DOHH2 (cell line): Measurements from ENCODE around the gene THOC7.

ENCODE experiments used
- H3F3A ChIP-seq: fragments of 200-600 bp; sonication (generic), shearing (Covaris generic); 2 replicates; pipeline ENCODE4 v1.6.0; 2016; ENCODE audit warnings: antibody characterized with exemption, mild to moderate bottlenecking; ENCODE audit not compliant: control insufficient read depth, insufficient read depth
- H3K27ac ChIP-seq: fragments of 200-600 bp; sonication (generic); 2 replicates; pipeline ENCODE4 v1.5.1; 2014; ENCODE audit warnings: low read depth, mild to moderate bottlenecking, low read length, moderate library complexity
- H3K27me3 ChIP-seq: fragments of 200-600 bp; sonication (generic); 2 replicates; pipeline ENCODE4 v1.6.1; 2014; ENCODE audit warnings: mild to moderate bottlenecking, low read length, mixed read lengths; ENCODE audit not compliant: control insufficient read depth
- H3K36me3 ChIP-seq: fragments of 200-600 bp; sonication (generic); 2 replicates; pipeline ENCODE4 v1.6.1; 2014; ENCODE audit warnings: mild to moderate bottlenecking, low read length, moderate library complexity, mixed read lengths; ENCODE audit not compliant: control insufficient read depth
- H3K4me1 ChIP-seq: fragments of 200-600 bp; sonication (generic); 2 replicates; pipeline ENCODE4 v1.6.1; 2014; ENCODE audit warnings: mild to moderate bottlenecking, low read length, mixed read lengths; ENCODE audit not compliant: control insufficient read depth
- H3K4me2 ChIP-seq: fragments of 200-600 bp; sonication (generic); 2 replicates; pipeline ENCODE4 v1.6.0; 2014; ENCODE audit warnings: mild to moderate bottlenecking, low read length, moderate library complexity
- H3K4me3 ChIP-seq: fragments of 200-600 bp; sonication (generic); 2 replicates; pipeline ENCODE4 v1.5.1; 2014; ENCODE audit warnings: mild to moderate bottlenecking, low read length, mixed read lengths
- H3K79me2 ChIP-seq: fragments of 200-600 bp; sonication (generic); 2 replicates; pipeline ENCODE4 v1.6.1; 2014; ENCODE audit warnings: mild to moderate bottlenecking, low read length, mixed read lengths; ENCODE audit not compliant: control insufficient read depth
- H3K9me2 ChIP-seq: fragments of 200-600 bp; sonication (generic); replicated peaks from 2 replicates; pipeline ENCODE4 v1.6.1; 2014; ENCODE audit warnings: mild to moderate bottlenecking, low read length, mixed read lengths; ENCODE audit not compliant: control insufficient read depth
- H3K9me3 ChIP-seq: fragments of 200-600 bp; sonication (generic); 2 replicates; pipeline ENCODE4 v1.6.1; 2014; ENCODE audit warnings: antibody characterized with exemption, low read length, mixed read lengths; ENCODE audit not compliant: control insufficient read depth, insufficient read depth
- H4K20me1 ChIP-seq: fragments of 200-600 bp; sonication (generic); 2 replicates; pipeline ENCODE4 v1.6.0; 2014; ENCODE audit warnings: low read depth, mild to moderate bottlenecking, antibody characterized with exemption, low read length, moderate library complexity; ENCODE audit not compliant: control insufficient read depth, insufficient read depth
- EZH2phosphoT487 ChIP-seq: fragments of 200-600 bp; sonication (generic); IDR thresholded peaks from 2 replicates; pipeline ENCODE4 v1.6.1; 2017; ENCODE audit warnings: borderline replicate concordance, mild to moderate bottlenecking, antibody characterized with exemption, low read length, moderate library complexity, mixed read lengths
- TF ChIP-seq, protein P1 (sequence below): fragments of 200-600 bp; sonication (generic); IDR thresholded peaks from one replicate; pipeline ENCODE4 v1.5.1; 2014; ENCODE audit warnings: antibody characterized with exemption, mild to moderate bottlenecking, low read depth, low read length; ENCODE audit not compliant: poor library complexity, severe bottlenecking

THOC7 gene

DNA sequence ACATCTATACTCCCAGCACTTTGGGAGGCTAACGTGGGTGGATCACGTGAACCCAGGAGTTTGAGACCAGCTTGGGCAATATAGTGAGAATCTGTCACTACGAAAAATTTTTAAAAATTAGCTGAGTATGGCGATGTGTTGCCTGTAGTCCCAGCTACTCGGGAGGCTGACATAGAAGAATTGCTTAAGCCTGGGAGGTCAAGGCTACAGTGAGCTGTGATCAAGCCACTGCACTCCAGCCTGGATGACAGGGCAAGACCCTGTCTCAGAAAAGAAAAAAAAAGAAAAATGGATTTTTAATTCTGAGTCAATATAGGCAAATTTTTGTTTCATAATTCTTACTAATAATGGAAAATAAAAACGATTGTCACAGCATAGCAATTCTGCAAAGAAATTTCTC is 31.2 kb downstream of the THOC7 start:
- Histone ChIP-seq H3K4me3 (no peak overlapping the region), H3K79me2 (no peaks in the 10 kb centered on the region), H4K20me1 (no peaks in the 10 kb centered on the region), H3K36me3 (peaks cover 61% of the 10 kb centered on the region), H3K4me2 (no peak overlapping the region), H3F3A (no peaks in the 10 kb centered on the region), H3K4me1 (0 out of 2 replicates have a peak, but pooled peaks cover 3% of the 10 kb centered on the region), H3K9me3 (no peaks in the 10 kb centered on the region), H3K27ac (no peak overlapping the region), H3K27me3 (no peaks in the 10 kb centered on the region), H3K9me2 (no peaks in the 10 kb centered on the region)
- no peak for TF ChIP-seq EZH2phosphoT487
- TF ChIP-seq, protein P1, sequence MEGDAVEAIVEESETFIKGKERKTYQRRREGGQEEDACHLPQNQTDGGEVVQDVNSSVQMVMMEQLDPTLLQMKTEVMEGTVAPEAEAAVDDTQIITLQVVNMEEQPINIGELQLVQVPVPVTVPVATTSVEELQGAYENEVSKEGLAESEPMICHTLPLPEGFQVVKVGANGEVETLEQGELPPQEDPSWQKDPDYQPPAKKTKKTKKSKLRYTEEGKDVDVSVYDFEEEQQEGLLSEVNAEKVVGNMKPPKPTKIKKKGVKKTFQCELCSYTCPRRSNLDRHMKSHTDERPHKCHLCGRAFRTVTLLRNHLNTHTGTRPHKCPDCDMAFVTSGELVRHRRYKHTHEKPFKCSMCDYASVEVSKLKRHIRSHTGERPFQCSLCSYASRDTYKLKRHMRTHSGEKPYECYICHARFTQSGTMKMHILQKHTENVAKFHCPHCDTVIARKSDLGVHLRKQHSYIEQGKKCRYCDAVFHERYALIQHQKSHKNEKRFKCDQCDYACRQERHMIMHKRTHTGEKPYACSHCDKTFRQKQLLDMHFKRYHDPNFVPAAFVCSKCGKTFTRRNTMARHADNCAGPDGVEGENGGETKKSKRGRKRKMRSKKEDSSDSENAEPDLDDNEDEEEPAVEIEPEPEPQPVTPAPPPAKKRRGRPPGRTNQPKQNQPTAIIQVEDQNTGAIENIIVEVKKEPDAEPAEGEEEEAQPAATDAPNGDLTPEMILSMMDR, result no peak

DNA sequence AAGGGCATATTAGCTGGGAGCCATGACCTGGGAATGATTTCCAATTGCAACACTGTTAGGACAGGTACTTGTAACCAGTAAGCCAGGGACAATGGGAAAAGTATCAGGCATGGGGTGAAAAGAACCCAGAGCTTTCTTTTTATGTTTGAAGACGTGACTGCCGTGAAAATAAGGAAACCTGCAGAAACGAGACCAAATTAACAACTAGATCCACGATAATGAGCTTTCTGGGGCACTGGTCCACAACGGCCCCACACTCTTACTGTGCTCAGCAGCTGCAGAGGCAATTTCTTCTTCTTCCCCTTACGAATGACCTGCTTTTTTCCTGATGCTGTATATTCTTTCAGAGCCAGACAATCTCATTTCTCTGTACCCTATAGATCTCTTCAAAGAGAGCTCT is 33.1 kb downstream of the THOC7 start:
- Histone ChIP-seq H3K36me3 (peaks cover 47% of the 10 kb centered on the region), H3K4me3 (no peak overlapping the region), H3K4me1 (0 out of 2 replicates have a peak, but pooled peaks cover 3% of the 10 kb centered on the region), H4K20me1 (no peaks in the 10 kb centered on the region), H3K9me3 (no peaks in the 10 kb centered on the region), H3K4me2 (no peak overlapping the region), H3K27ac (no peak overlapping the region), H3K79me2 (no peaks in the 10 kb centered on the region), H3F3A (0 out of 2 replicates have a peak, but pooled peaks cover 2% of the 10 kb centered on the region), H3K27me3 (no peaks in the 10 kb centered on the region), H3K9me2 (no peaks in the 10 kb centered on the region)
- TF ChIP-seq, protein P1, result no peak

DNA sequence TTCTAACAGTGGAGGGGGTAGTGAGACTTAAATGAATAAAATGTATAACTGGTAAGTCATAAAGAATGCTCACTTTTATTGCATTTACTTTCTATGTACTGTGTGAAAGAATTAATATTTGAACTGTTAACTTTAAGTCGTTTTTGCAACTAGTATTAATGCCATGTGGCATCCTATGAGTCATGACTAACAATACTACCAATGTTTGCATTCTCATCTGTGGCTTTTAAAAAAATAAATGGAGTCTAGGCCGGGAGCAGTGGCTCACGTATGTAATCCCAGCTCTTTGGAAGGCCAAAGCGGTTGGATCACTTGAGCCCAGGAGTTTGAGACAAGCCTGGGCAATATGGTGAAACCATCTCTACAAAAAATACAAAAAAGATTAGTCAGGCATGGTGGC is 39.3 kb downstream of the THOC7 start:
- no peak overlapping the region for H3K4me2 ChIP-seq
- H3K36me3 ChIP-seq, result no peaks in the 10 kb centered on the region; the same call in 1 of the 2 replicates
- TF ChIP-seq, protein P1, result no peak
- TF ChIP-seq EZH2phosphoT487, result no peak
- H3K4me1 ChIP-seq, result no peaks in the 10 kb centered on the region
- H4K20me1 ChIP-seq, result no peaks in the 10 kb centered on the region
- H3K9me3 ChIP-seq, result no peaks in the 10 kb centered on the region
- H3K27me3 ChIP-seq, result no peaks in the 10 kb centered on the region
- 0 out of 2 replicates have a peak, but pooled peaks cover 2% of the 10 kb centered on the region for H3F3A ChIP-seq
- no peak overlapping the region for H3K4me3 ChIP-seq
- H3K9me2 ChIP-seq, result no peaks in the 10 kb centered on the region
- no peak overlapping the region for H3K27ac ChIP-seq
- H3K79me2 ChIP-seq, result no peaks in the 10 kb centered on the region

DNA sequence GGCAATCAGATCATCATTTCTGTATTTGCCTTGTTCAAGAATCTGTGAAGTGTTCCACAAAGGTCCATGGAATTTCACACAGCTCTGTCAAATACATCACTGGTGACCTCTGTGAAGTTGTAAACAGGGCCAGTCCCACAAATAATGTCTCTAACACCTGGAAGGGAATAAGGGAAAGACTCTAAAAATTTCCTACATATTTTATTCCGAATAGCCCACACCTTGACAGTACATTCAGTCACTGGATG is 44.5 kb downstream of the THOC7 start, which contains the start of gene C3orf49:
Gene C3orf49 (plus strand): TSS at position 149 of the 248 bp plus-strand sequence. CDS start 173 bp downstream, outside the sequence.
- Histone ChIP-seq H4K20me1 (no peaks in the 10 kb centered on the region), H3K9me2 (no peaks in the 10 kb centered on the region), H3K36me3 (no peaks in the 10 kb centered on the region), H3K79me2 (no peaks in the 10 kb centered on the region), H3K4me1 (no peaks in the 10 kb centered on the region), H3K27me3 (no peaks in the 10 kb centered on the region), H3K4me3 (no peak within 1 kb of the TSS), H3K4me2 (no peak within 1 kb of the TSS), H3K27ac (no peak within 1 kb of the TSS), H3F3A (no peaks in the 10 kb centered on the region), H3K9me3 (no peaks in the 10 kb centered on the region)
- no peak for TF ChIP-seq EZH2phosphoT487
- TF ChIP-seq, protein P1, result no peak
